Endothelial cell of umbilical vein (primary cell): ENCODE data around the gene ZNF182. TPM values are rescaled to one million over a fixed set of nuclear protein-coding genes. Genes with fewer than 3 reads are reported as not detected.
"Not testable (repeated sequence)": the region's sequence is repeated elsewhere in the genome, so short reads cannot be mapped to it uniquely, and the experiment has no call there.

Experiments used
- BruUV-seq: library from RNA; stranded (reverse); fragments of 400-500 nt; replicated peaks from 2 replicates; lab custom pipeline; 2021; lab: Mats Ljungman, UMichigan
- CTCF ChIA-PET: fragments of 300-600, 350-600 bp; sonication (Branson Sonifier 250); formaldehyde crosslinking; loops from one replicate; lab custom pipeline; 2021; ENCODE audit warnings: antibody characterized with exemption, inconsistent platforms; lab: Charles Lee
- POLR2A ChIA-PET: fragments of 300-600, 350-600 bp; sonication (Branson Sonifier 250); formaldehyde crosslinking; loops from one replicate; lab custom pipeline; 2021; ENCODE audit warnings: antibody characterized with exemption, inconsistent platforms; lab: Charles Lee
- DNase-seq: peaks from one replicate; pipeline ENCODE4 v3.0.0-alpha.2; 2011; ENCODE audit warnings: low read depth, low spot score
- FAIRE-seq: peaks from 2 replicates; lab custom pipeline; 2011; peaks lifted over from hg19 to GRCh38; lab: Jason Lieb, UNC
- H2AFZ ChIP-seq: 2 replicates; pipeline ENCODE4 v1.6.0; 2012; ENCODE audit warnings: low read depth, low read length, control low read depth, inconsistent platforms
- H3K27ac ChIP-seq: 2 replicates; pipeline ENCODE4 v1.5.1; 2011; ENCODE audit warnings: low read depth, mild to moderate bottlenecking, control low read depth, low read length, moderate library complexity; ENCODE audit not compliant: insufficient read depth
- H3K27me3 ChIP-seq, 2 experiments: 2 replicates each; pipeline versions ENCODE4 v1.6.0 to v1.6.1; 2011; ENCODE audit warnings: low read length in 2 of 2, mixed read lengths in 1 of 2; ENCODE audit not compliant: control insufficient read depth in 2 of 2, insufficient read depth in 2 of 2
- H3K36me3 ChIP-seq, 2 experiments: 2 replicates in 1 of 2; 3 replicates in 1 of 2; pipeline ENCODE4 v1.5.1; 2011; ENCODE audit warnings: low read length in 2 of 2, mild to moderate bottlenecking in 1 of 2, moderate library complexity in 1 of 2; ENCODE audit not compliant: control insufficient read depth in 2 of 2, insufficient read depth in 2 of 2; ENCODE audit errors: extremely low read depth in 1 of 2
- H3K4me1 ChIP-seq: 3 replicates; pipeline ENCODE4 v1.5.1; 2011; ENCODE audit warnings: mild to moderate bottlenecking, low read length; ENCODE audit not compliant: control insufficient read depth, insufficient read depth; ENCODE audit errors: extremely low read depth
- H3K4me2 ChIP-seq: 2 replicates; pipeline ENCODE4 v1.6.1; 2011; ENCODE audit warnings: low read length, control low read depth, mixed read lengths; ENCODE audit not compliant: insufficient read depth
- H3K4me3 ChIP-seq, 3 experiments: fragments of 200-600 bp in 1 of 3; sonication (generic), shearing (Covaris generic) in 1 of 3; replicated peaks in 1 of 3; 2 replicates each; pipeline ENCODE4 v1.5.1; 2011 to 2016; ENCODE audit warnings: control low read depth in 3 of 3, low read length in 3 of 3, mild to moderate bottlenecking in 2 of 3, inconsistent platforms in 1 of 3, low read depth in 1 of 3, moderate library complexity in 1 of 3; ENCODE audit not compliant: insufficient read depth in 1 of 3
- H3K79me2 ChIP-seq: 2 replicates; pipeline ENCODE4 v1.6.0; 2012; ENCODE audit warnings: low read length, inconsistent platforms; ENCODE audit not compliant: control insufficient read depth, insufficient read depth
- H3K9ac ChIP-seq: replicated peaks from 2 replicates; pipeline ENCODE3; 2011; ENCODE audit warnings: low read length, control low read depth; ENCODE audit not compliant: insufficient read depth; ENCODE audit errors: extremely low read depth
- H3K9me1 ChIP-seq: replicated peaks from 3 replicates; pipeline ENCODE4 v1.6.0; 2011; ENCODE audit warnings: mild to moderate bottlenecking, low read length; ENCODE audit not compliant: control insufficient read depth, insufficient read depth; ENCODE audit errors: extremely low read depth
- H3K9me3 ChIP-seq: replicated peaks from 2 replicates; pipeline ENCODE4 v1.5.1; 2012; ENCODE audit warnings: low read length, inconsistent platforms; ENCODE audit not compliant: control insufficient read depth, insufficient read depth
- H4K20me1 ChIP-seq: replicated peaks from 2 replicates; pipeline ENCODE3; 2011; ENCODE audit warnings: mild to moderate bottlenecking, low read length; ENCODE audit not compliant: control insufficient read depth, insufficient read depth; ENCODE audit errors: extremely low read depth
- CTCF ChIP-seq, 2 donors: IDR thresholded peaks; 1 replicate in 1 of 2; 2 replicates in 1 of 2; pipeline ENCODE4 v1.5.1; 2011; ENCODE audit warnings: low read length in 2 of 2, mild to moderate bottlenecking in 2 of 2, moderate library complexity in 2 of 2, control low read depth in 1 of 2, inconsistent platforms in 1 of 2, low read depth in 1 of 2; ENCODE audit not compliant: insufficient read depth in 1 of 2; ENCODE audit errors: extremely low read depth in 1 of 2
- EZH2 ChIP-seq: IDR thresholded peaks from 2 replicates; pipeline ENCODE4 v1.6.1; 2012; ENCODE audit warnings: borderline replicate concordance, low read depth, mild to moderate bottlenecking, moderate library complexity, low read length, inconsistent platforms; ENCODE audit not compliant: severe bottlenecking
- FOS ChIP-seq: IDR thresholded peaks from 2 replicates; pipeline ENCODE4 v1.6.1; 2011; ENCODE audit warnings: mild to moderate bottlenecking, low read length, moderate library complexity, borderline replicate concordance; ENCODE audit not compliant: insufficient read depth
- GATA2 ChIP-seq: IDR thresholded peaks from 2 replicates; pipeline ENCODE4 v1.7.0; 2011; ENCODE audit warnings: low read depth, mild to moderate bottlenecking, moderate library complexity, mixed read lengths, low read length; ENCODE audit not compliant: insufficient read length, insufficient read depth
- JUN ChIP-seq: IDR thresholded peaks from 2 replicates; pipeline ENCODE4 v1.6.1; 2011; ENCODE audit warnings: borderline replicate concordance, low read depth; ENCODE audit not compliant: insufficient read length, insufficient read depth
- MAX ChIP-seq: IDR thresholded peaks from 2 replicates; pipeline ENCODE4 v1.6.1; 2011; ENCODE audit not compliant: insufficient read depth, insufficient read length
- MYC ChIP-seq: IDR thresholded peaks from one replicate; pipeline ENCODE4 v1.6.1; 2011; ENCODE audit warnings: mild to moderate bottlenecking, low read depth, low read length
- POLR2A ChIP-seq: IDR thresholded peaks from 2 replicates; pipeline ENCODE4 v1.6.1; 2012; ENCODE audit warnings: low read depth, mild to moderate bottlenecking, control low read depth, low read length
- POLR2AphosphoS5 ChIP-seq: IDR thresholded peaks from 2 replicates; pipeline ENCODE4 v1.6.1; 2012; ENCODE audit warnings: low read depth, mild to moderate bottlenecking, control low read depth, low read length, moderate library complexity; ENCODE audit not compliant: insufficient read depth
- dilution Hi-C: fragments of 300-500 bp; cut with MboI; formaldehyde crosslinking; loops from one replicate; pipeline ENCODE4 v1.15.0; 2019; ENCODE audit warnings: low sequenced_read_pairs; ENCODE audit not compliant: extremely low pct_ligation_motif_present
- intact Hi-C: fragments of 100-400 bp; cut with micrococcal nuclease; formaldehyde crosslinking; loops from one replicate; pipeline ENCODE4 v1.10.0; 2022
- polyA plus RNA-seq, 4 experiments: library from polyadenylated mRNA; depleted of rRNA in 3 of 4; stranded (reverse) in 3 of 4; unstranded in 1 of 4; fragments of >200 nt; gene quantifications; 2 replicates each; pipeline versions ENCODE4 v1.2.1 to v1.2.3, GENCODE V29; 2011 to 2012; ENCODE audit warnings: missing spikeins in 1 of 4
- total RNA-seq: library from RNA; stranded (reverse); gene quantifications from 2 replicates; pipeline ENCODE4 v1.2.3, GENCODE V29; 2021

Gene ZNF182
- total and polyA plus RNA-seq, 2 donors (not counting 3 experiments of a cell fraction or from before 2014, with no cell fraction given), result 0.90 to 3.9 TPM

GRCh38 chrX:47956016-47956415 lies 47.8 kb downstream of the ZNF182 start:
- Histone ChIP-seq H2AFZ (no peak overlapping the region), H3K9me3 (no peaks in the 10 kb centered on the region), H3K9ac (no peak overlapping the region), H3K79me2 (no peaks in the 10 kb centered on the region), H3K4me1 (no peaks in the 10 kb centered on the region), H3K27ac (no peak overlapping the region), H3K27me3 (no peaks in the 10 kb centered on the region), H3K9me1 (no peaks in the 10 kb centered on the region), H4K20me1 (no peaks in the 10 kb centered on the region), H3K4me2 (no peak overlapping the region), H3K36me3 (no peaks in the 10 kb centered on the region), H3K4me3 (no peak overlapping the region)
- no peak for DNase-seq
- dilution Hi-C loops (no loop called here), intact Hi-C loops (no loop called here)
- no TSS peak for BruUV-seq
- POLR2A ChIA-PET, result no interaction called here
- CTCF ChIA-PET, result no interaction called here
- TF ChIP-seq JUN, result no peak
- no peak for TF ChIP-seq FOS
- TF ChIP-seq CTCF (IDR thresholded peaks at IDR 0.05; ENCODE audit: extremely low read depth in 1 of 2, insufficient read depth in 1 of 2, low read depth in 1 of 2, low read length in 2 of 2), result no peak
- no peak for TF ChIP-seq GATA2
- TF ChIP-seq POLR2AphosphoS5, result no peak
- no peak for TF ChIP-seq MYC
- no peak for TF ChIP-seq EZH2
- TF ChIP-seq MAX, result no peak
- TF ChIP-seq POLR2A, result no peak
- FAIRE-seq, result no peak

- intact Hi-C loops, FAIRE-seq: not testable (repeated sequence)
Observed at GRCh38 chrX:47955295-47955694, 48.5 kb downstream of the ZNF182 start.

More at GRCh38 chrX:47955295-47955694, 48.5 kb downstream of the ZNF182 start:
- H3K4me3 ChIP-seq, H3K27me3 ChIP-seq, dilution Hi-C loops, H3K27ac ChIP-seq, H3K36me3 ChIP-seq, BruUV-seq, H3K9ac ChIP-seq, H3K4me2 ChIP-seq, H3K9me3 ChIP-seq, H3K9me1 ChIP-seq, H4K20me1 ChIP-seq, H3K79me2 ChIP-seq, POLR2A ChIA-PET, H3K4me1 ChIP-seq, CTCF ChIA-PET, H2AFZ ChIP-seq, DNase-seq: not testable (repeated sequence)
